K562 (cell line): ENCODE data around the gene SOAT2. TPM values are rescaled to one million over a fixed set of nuclear protein-coding genes. Genes with fewer than 3 reads are reported as not detected.
A peak's percentile ranks its signal among the peaks of the same experiment; 100 is the strongest.

Experiments
- ARID3B ChIP-seq: fragments of 250-450 bp; sonication (Bioruptor Pico); IDR thresholded peaks from 2 replicates; pipeline ENCODE4 v1.4.0; 2020; ENCODE audit warnings: borderline replicate concordance
- ATF3 ChIP-seq, 2 experiments: fragments of 450-650 bp in 1 of 2; sonication (generic) in 1 of 2; formaldehyde crosslinking in 1 of 2; IDR thresholded peaks in 1 of 2; conservative IDR thresholded peaks in 1 of 2; 2 replicates each; pipeline versions ENCODE4 v1.6.1 to v1.8.1; 2016 to 2023; ENCODE audit warnings: mild to moderate bottlenecking in 2 of 2, moderate library complexity in 2 of 2, inconsistent platforms in 1 of 2, missing genetic modification reagents in 1 of 2
- BCOR ChIP-seq: fragments of 450-650 bp; IDR thresholded peaks from 2 replicates; pipeline ENCODE4 v1.6.1; 2016
- CREB3L1 ChIP-seq: fragments of 450-650 bp; IDR thresholded peaks from 2 replicates; pipeline ENCODE4 v1.6.1; 2014; ENCODE audit warnings: low read depth, mild to moderate bottlenecking, moderate library complexity, borderline replicate concordance
- IRF2 ChIP-seq: sonication (generic); formaldehyde crosslinking; IDR thresholded peaks from 2 replicates; pipeline ENCODE4 v1.8.1; 2022; ENCODE audit warnings: mild to moderate bottlenecking, missing genetic modification reagents
- MAX ChIP-seq: sonication (generic); formaldehyde crosslinking; IDR thresholded peaks from 2 replicates; pipeline ENCODE4 v1.9.0; 2022; ENCODE audit warnings: mild to moderate bottlenecking, missing genetic modification reagents
- MEF2D ChIP-seq: conservative IDR thresholded peaks from 2 replicates; pipeline ENCODE4 v1.6.1; 2016; ENCODE audit warnings: low read depth, missing genetic modification characterization, missing compliant biosample characterization
- NR0B1 ChIP-seq: fragments of 450-650 bp; IDR thresholded peaks from one replicate; pipeline ENCODE4 v1.6.1; 2018; ENCODE audit warnings: mild to moderate bottlenecking, moderate library complexity; ENCODE audit not compliant: partially characterized antibody
- SMARCC2 ChIP-seq: fragments of 450-650 bp; IDR thresholded peaks from 2 replicates; pipeline ENCODE4 v1.6.1; 2017; ENCODE audit warnings: antibody characterized with exemption, moderate library complexity, mild to moderate bottlenecking, low read depth
- SP2 ChIP-seq: IDR thresholded peaks from 2 replicates; pipeline ENCODE4 v1.6.1; 2011; ENCODE audit warnings: mild to moderate bottlenecking, low read depth, low read length, moderate library complexity; ENCODE audit not compliant: poor library complexity, severe bottlenecking; ENCODE audit errors: extremely low read depth
- SREBF1 ChIP-seq: fragments of 150-350 bp; IDR thresholded peaks from 2 replicates; pipeline ENCODE4 v1.6.1; 2014; ENCODE audit warnings: antibody characterized with exemption, low read depth, low read length, borderline replicate concordance
- ZBTB26 ChIP-seq: fragments of 450-650 bp; formaldehyde crosslinking; IDR thresholded peaks from 2 replicates; pipeline ENCODE4 v1.4.0; 2022; ENCODE audit warnings: missing genetic modification characterization
- ZNF12 ChIP-seq: sonication (generic); formaldehyde crosslinking; IDR thresholded peaks from 2 replicates; pipeline ENCODE4 v1.4.0; 2020; ENCODE audit warnings: mild to moderate bottlenecking, missing genetic modification reagents
- ZNF311 ChIP-seq: fragments of 250-450 bp; sonication (Bioruptor Pico); IDR thresholded peaks from 2 replicates; pipeline ENCODE4 v1.4.0; 2020; ENCODE audit warnings: mild to moderate bottlenecking, moderate library complexity
- ZNF639 ChIP-seq, 2 experiments: fragments of 200-800 bp in 1 of 2; sonication (Bioruptor generic) in 1 of 2; sonication (generic) in 1 of 2; formaldehyde crosslinking in 1 of 2; IDR thresholded peaks in 1 of 2; conservative IDR thresholded peaks in 1 of 2; 2 replicates each; pipeline versions ENCODE4 v1.5.0 to v1.6.1; 2016 to 2020; ENCODE audit warnings: missing compliant biosample characterization in 1 of 2, missing genetic modification characterization in 1 of 2, missing genetic modification reagents in 1 of 2
- ZNF76 ChIP-seq: fragments of 250-450 bp; sonication (Bioruptor Pico); IDR thresholded peaks from 2 replicates; pipeline ENCODE4 v1.4.0; 2020; ENCODE audit warnings: mild to moderate bottlenecking, moderate library complexity, borderline replicate concordance
- ZSCAN29 ChIP-seq: fragments of 450-650 bp; IDR thresholded peaks from 2 replicates; pipeline ENCODE4 v1.6.1; 2017
- polyA plus RNA-seq, 8 experiments: library from polyadenylated mRNA; depleted of rRNA in 4 of 8; stranded (reverse) in 5 of 8; unstranded in 3 of 8; fragments of >200 nt; fragmentation: Nextera tagmentation in 2 of 8; fragmentation: Illumina TruSeq in 1 of 8; extraction: Ambion mirVana in 2 of 8; extraction: Trizol in 1 of 8; gene quantifications; 2 replicates each; pipeline versions ENCODE4 v1.2.1 to v1.2.3, GENCODE V29; 2011 to 2014; ENCODE audit warnings: inconsistent platforms in 1 of 8, missing spikeins in 1 of 8
- total RNA-seq, 7 experiments: library from RNA; depleted of rRNA in 6 of 7; stranded (reverse); fragments of >200 nt in 6 of 7; fragmentation: Illumina TruSeq in 2 of 7; extraction: Trizol in 2 of 7; gene quantifications; 2 replicates each; pipeline versions ENCODE4 v1.2.1 to v1.2.3, GENCODE V29; 2011 to 2021; ENCODE audit warnings: low replicate concordance in 1 of 7

SOAT2 gene
- total and polyA plus RNA-seq, 9 of the 15 experiments (the other 6 are each of a cell fraction or from before 2014, with no cell fraction given) = 0.04 TPM; not detected in 8

- TF ChIP-seq CREB3L1 (no peak), ZNF76 (CRISPR knock-in tag) (no peak), MAX (CRISPR knock-in tag) (peak; percentile 28; the same call in 1 of the 2 replicates), SMARCC2 (peak; percentile 50; the same call in 1 of the 2 replicates), BCOR (no peak), ZSCAN29 (no peak), ZNF639 (CRISPR knock-in tag; conservative IDR thresholded peaks at IDR 0.05 in 1 of 2, IDR thresholded peaks at IDR 0.05 in 1 of 2) (no peak), ZBTB26 (CRISPR knock-in tag) (no peak), MEF2D (tag) (no peak), ARID3B (no peak), SREBF1 (no peak), NR0B1 (no peak), IRF2 (no peak), SP2 (no peak), ZNF311 (CRISPR knock-in tag) (no peak), ATF3 (IDR thresholded peaks at IDR 0.05) (peak; percentile 83), ATF3 (CRISPR knock-in tag; conservative IDR thresholded peaks at IDR 0.05) (no peak), ZNF12 (CRISPR knock-in tag) (no peak)
Observed at GRCh38 chr12:53099071-53099882, 4.0 kb upstream of the SOAT2 start (continued).
